Activated CD8-positive, alpha-beta memory T cell treated with anti-CD3 and anti-CD28 coated beads for 1 hour (primary cell): Measurements from ENCODE around the gene SLC1A5.

Source experiments
- DNase-seq, 2 donors: peaks; one replicate each; pipeline ENCODE4 v3.0.0-alpha.2; 2020; ENCODE audit warnings: low read depth in 1 of 2; ENCODE audit errors: extremely low read depth in 1 of 2

Gene SLC1A5

GRCh38 chr19:46726971-46727501, 61.4 kb downstream of the SLC1A5 start:
- DNase-seq, result no peak

GRCh38 chr19:46726551-46726950, 61.8 kb downstream of the SLC1A5 start:
- DNase-seq, result no peak

GRCh38 chr19:46725859-46726393, 62.5 kb downstream of the SLC1A5 start:
- no peak for DNase-seq

GRCh38 chr19:46725036-46725820, 63.2 kb downstream of the SLC1A5 start:
- no peak for DNase-seq
